ENCODE measurements around the gene RPL3.

DNA sequence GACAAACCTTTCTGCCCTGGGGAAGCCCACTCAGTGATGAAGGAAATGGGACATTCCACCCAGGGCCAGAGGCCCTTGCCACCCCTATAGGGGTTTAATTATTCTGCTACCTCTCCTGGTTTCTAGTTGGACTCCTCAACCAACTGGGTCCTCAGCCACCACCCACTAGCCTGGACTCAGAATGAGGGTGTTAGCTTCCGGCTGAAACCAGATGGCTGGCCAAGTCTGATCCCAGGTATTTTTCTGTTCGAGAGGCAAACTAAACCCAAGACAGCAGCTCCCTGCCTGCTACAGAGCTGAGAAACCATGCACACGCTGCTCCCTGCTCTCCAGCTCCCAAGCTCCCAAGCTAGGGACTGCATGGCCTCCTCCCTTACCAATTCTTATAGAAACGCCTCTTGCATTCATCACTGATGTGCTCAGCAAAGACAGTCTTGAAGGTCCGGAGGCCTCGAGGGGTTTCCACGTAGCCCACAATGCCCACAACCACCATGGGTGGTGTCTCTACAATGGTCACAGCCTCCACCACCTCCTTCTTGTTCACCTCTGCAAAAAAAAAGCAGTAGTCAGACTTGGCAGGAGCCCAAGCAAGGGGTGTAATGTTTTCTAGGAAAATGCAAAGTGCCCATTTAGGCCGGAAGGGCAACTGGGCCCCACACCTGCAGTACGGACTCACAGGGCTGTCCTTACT lies 2.2 kb downstream of the RPL3 start:
- TF ChIP-seq SUZ12 (IDR thresholded peaks at IDR 0.05; ENCODE audit: extremely low read depth, insufficient read depth, insufficient read length) (no peak), YY1 (IDR thresholded peaks at IDR 0.05; ENCODE audit: insufficient read depth, insufficient read length) (no peak), ZNF274 (IDR thresholded peaks at IDR 0.05; ENCODE audit: low read depth, low read length) (no peak)

All from NT2/D1 (cell line).